OCI-LY7 (cell line): ENCODE data around the gene GBX2. TPM values are rescaled to one million over a fixed set of nuclear protein-coding genes. Genes with fewer than 3 reads are reported as not detected.

Experiments
- BruUV-seq: library from RNA; stranded (reverse); fragments of 400-500 nt; replicated peaks from 2 replicates; lab custom pipeline; 2021; lab: Mats Ljungman, UMichigan
- CTCF ChIA-PET: fragments of 300-600 bp; sonication (Branson Sonifier 250); formaldehyde crosslinking; loops from one replicate; lab custom pipeline; 2022; ENCODE audit warnings: antibody characterized with exemption; ENCODE audit not compliant: unreplicated experiment; lab: Charles Lee
- POLR2A ChIA-PET: fragments of 300-600 bp; sonication (Branson Sonifier 250); formaldehyde crosslinking; loops from one replicate; lab custom pipeline; 2022; ENCODE audit warnings: antibody characterized with exemption; lab: Charles Lee
- DNase-seq: peaks from one replicate; pipeline ENCODE4 v3.0.0-alpha.2; 2015; ENCODE audit warnings: low spot score
- H2AFZ ChIP-seq: fragments of 200-600 bp; sonication (generic), shearing (Covaris generic); 2 replicates; pipeline ENCODE4 v1.6.1; 2014; ENCODE audit warnings: mild to moderate bottlenecking, antibody characterized with exemption, low read length, moderate library complexity
- H3K27ac ChIP-seq: fragments of 200-600 bp; sonication (generic); 2 replicates; pipeline ENCODE4 v1.5.1; 2014; ENCODE audit warnings: mixed run types, low read depth, mild to moderate bottlenecking, moderate library complexity, low read length, inconsistent platforms; ENCODE audit not compliant: poor library complexity, severe bottlenecking
- H3K36me3 ChIP-seq: fragments of 200-600 bp; sonication (generic); 2 replicates; pipeline ENCODE4 v1.6.1; 2014; ENCODE audit warnings: mild to moderate bottlenecking, antibody characterized with exemption, low read length, moderate library complexity, mixed read lengths; ENCODE audit not compliant: insufficient read depth
- H3K4me1 ChIP-seq: fragments of 200-600 bp; sonication (generic); 2 replicates; pipeline ENCODE4 v1.5.1; 2014; ENCODE audit warnings: mild to moderate bottlenecking, low read length; ENCODE audit not compliant: insufficient read depth, poor library complexity, severe bottlenecking
- H3K4me2 ChIP-seq: fragments of 200-600 bp; sonication (generic); 2 replicates; pipeline ENCODE4 v1.6.1; 2014; ENCODE audit warnings: mild to moderate bottlenecking, low read length
- H3K4me3 ChIP-seq: fragments of 200-600 bp; sonication (generic); 2 replicates; pipeline ENCODE4 v1.5.1; 2014; ENCODE audit warnings: mild to moderate bottlenecking, low read depth, low read length; ENCODE audit not compliant: poor library complexity, severe bottlenecking
- H3K79me2 ChIP-seq: fragments of 200-600 bp; sonication (generic); 2 replicates; pipeline ENCODE4 v1.6.1; 2016; ENCODE audit warnings: low read depth, mild to moderate bottlenecking, low read length, moderate library complexity, mixed read lengths; ENCODE audit not compliant: insufficient read depth
- H3K9me2 ChIP-seq: fragments of 200-600 bp; sonication (generic); 2 replicates; pipeline ENCODE4 v1.6.1; 2016; ENCODE audit warnings: mild to moderate bottlenecking, low read length, mixed read lengths; ENCODE audit not compliant: insufficient read depth
- H3K9me3 ChIP-seq: fragments of 200-600 bp; sonication (generic); 2 replicates; pipeline ENCODE4 v1.6.1; 2014; ENCODE audit warnings: mild to moderate bottlenecking, mixed run types, low read length, mixed read lengths
- H4K20me1 ChIP-seq: fragments of 200-600 bp; sonication (generic); 2 replicates; pipeline ENCODE4 v1.6.1; 2014; ENCODE audit warnings: mild to moderate bottlenecking, antibody characterized with exemption, low read length, moderate library complexity, mixed read lengths; ENCODE audit not compliant: insufficient read depth
- EZH2phosphoT487 ChIP-seq: fragments of 200-600 bp; sonication (generic); IDR thresholded peaks from 2 replicates; pipeline ENCODE4 v1.6.1; 2018; ENCODE audit warnings: low read depth, borderline replicate concordance, mild to moderate bottlenecking, mixed run types, antibody characterized with exemption, low read length, moderate library complexity, mixed read lengths
- intact Hi-C: fragments of 100-400 bp; cut with micrococcal nuclease; formaldehyde crosslinking; loops from one replicate; pipeline ENCODE4 v1.10.0; 2022; ENCODE audit not compliant: unreplicated experiment
- total RNA-seq, 2 experiments: library from RNA; depleted of rRNA in 1 of 2; stranded (reverse); fragments of >200 nt in 1 of 2; shearing (Covaris generic) in 1 of 2; gene quantifications; 2 replicates each; pipeline ENCODE4 v1.2.3, GENCODE V29; 2014 to 2022
- TF ChIP-seq, protein P1 (sequence below): fragments of 200-600 bp; sonication (generic); conservative IDR thresholded peaks from 2 replicates; pipeline ENCODE4 v1.5.1; 2014; ENCODE audit warnings: mild to moderate bottlenecking, antibody characterized with exemption, low read length, moderate library complexity, mixed read lengths

The GBX2 gene
- total RNA-seq, 2 experiments from 2014 or later = not detected

DNA sequence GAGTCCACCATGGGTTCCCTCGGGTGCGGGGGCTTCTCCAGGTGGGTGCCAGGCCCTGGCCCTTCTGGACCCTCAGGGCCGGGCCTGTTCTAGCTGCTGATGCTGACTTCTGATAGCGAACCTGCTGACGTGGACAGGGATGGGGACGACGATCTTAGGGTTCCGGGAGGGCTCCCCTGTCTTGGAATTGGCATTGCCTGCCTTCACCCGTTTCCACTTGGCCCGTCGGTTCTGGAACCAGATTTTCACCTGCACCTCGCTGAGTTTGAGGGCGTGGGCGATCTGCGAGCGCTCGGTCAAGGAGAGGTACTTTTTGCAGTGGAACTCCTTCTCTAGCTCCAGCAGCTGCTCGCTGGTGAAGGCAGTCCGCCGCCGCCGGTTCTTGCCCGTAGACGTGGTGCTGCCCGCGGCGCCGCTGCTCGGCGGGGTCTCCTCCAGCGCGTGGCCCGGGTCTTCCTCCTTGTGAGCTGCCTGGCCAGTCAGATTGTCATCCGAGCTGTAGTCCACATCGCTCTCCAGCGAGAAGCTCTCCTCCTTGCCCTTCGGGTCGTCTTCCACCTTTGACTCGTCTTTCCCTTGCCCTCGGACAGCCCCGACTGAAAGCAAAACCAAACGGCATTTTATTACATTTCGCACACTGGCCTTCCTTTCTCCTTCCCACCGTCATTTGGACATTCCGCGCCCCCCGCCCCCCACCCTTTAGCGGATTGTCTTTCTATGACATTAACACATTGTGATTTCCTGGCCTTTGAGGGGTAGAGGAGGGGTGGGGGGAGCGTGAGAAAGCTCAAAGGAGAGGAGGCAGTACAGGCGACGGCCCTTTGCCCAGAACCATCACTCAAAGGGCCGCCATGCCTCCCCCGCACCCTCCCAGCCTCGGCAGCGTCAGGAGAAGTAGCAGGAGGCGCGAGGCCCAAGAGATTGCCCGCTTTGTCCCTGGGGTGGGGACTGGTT, 2.1 kb downstream of the GBX2 start:
- no peaks in the 10 kb centered on the region for H3K79me2 ChIP-seq
- no TSS peak for BruUV-seq
- CTCF ChIA-PET = no interaction called here

DNA sequence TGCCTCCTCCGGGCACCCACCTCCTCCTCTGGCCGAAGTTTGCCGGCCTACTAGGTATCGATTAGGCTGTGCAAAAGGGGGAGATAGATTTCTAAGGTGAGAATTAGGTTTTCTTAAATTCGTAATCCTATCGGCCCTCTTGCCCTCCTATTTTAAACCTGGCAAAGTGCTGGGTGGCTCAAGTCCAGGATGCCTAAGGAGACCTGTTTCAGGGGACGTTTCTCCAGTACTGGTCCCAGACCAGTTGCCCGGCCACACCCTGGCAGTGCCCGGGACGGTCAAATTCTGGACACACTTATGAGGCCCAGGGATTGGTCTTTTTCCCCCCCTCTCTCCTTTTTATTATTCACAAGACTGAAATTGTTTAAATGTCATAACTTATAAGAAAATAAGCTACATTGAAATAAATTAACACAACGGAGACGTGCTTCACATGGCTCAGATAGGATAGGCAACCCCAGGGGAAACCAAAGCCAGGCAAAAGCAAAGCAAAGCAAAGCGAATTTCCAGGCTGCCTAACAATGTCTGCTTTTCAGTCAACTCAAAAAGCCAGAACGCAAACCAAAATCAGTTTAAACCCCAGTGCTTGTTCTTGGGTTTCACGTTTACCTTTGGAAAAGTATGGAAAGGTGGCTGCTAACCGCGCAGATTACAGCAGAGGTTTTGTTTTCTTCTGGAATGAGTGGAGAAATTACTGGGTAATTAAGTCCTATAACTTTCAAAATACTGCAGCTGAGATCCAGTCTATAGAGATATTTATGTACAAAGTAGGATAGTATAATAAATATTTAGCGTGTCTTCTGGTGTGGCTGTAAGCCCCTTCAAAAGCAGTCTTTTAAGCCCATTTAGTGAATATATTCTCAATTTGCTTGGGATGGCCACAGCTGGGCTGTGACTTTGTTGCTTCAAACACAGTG, 3.0 kb downstream of the GBX2 start:
- CTCF ChIA-PET = no interaction called here
- H3K27ac ChIP-seq = no peak overlapping the region
- no peak overlapping the region for H2AFZ ChIP-seq
- H3K36me3 ChIP-seq = no peaks in the 10 kb centered on the region
- H3K9me2 ChIP-seq = no peaks in the 10 kb centered on the region
- no TSS peak for BruUV-seq
- TF ChIP-seq, protein P1, sequence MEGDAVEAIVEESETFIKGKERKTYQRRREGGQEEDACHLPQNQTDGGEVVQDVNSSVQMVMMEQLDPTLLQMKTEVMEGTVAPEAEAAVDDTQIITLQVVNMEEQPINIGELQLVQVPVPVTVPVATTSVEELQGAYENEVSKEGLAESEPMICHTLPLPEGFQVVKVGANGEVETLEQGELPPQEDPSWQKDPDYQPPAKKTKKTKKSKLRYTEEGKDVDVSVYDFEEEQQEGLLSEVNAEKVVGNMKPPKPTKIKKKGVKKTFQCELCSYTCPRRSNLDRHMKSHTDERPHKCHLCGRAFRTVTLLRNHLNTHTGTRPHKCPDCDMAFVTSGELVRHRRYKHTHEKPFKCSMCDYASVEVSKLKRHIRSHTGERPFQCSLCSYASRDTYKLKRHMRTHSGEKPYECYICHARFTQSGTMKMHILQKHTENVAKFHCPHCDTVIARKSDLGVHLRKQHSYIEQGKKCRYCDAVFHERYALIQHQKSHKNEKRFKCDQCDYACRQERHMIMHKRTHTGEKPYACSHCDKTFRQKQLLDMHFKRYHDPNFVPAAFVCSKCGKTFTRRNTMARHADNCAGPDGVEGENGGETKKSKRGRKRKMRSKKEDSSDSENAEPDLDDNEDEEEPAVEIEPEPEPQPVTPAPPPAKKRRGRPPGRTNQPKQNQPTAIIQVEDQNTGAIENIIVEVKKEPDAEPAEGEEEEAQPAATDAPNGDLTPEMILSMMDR = no peak
- H3K9me3 ChIP-seq = no peaks in the 10 kb centered on the region
- no peak for DNase-seq
- no peaks in the 10 kb centered on the region for H3K4me1 ChIP-seq
- H3K4me2 ChIP-seq = no peak overlapping the region
- POLR2A ChIA-PET = no interaction called here
- no peaks in the 10 kb centered on the region for H4K20me1 ChIP-seq
- intact Hi-C loops = no loop called here
- no peaks in the 10 kb centered on the region for H3K79me2 ChIP-seq
- no peak overlapping the region for H3K4me3 ChIP-seq

More for the DNA sequence above, 2.1 kb downstream of the GBX2 start:
- Histone ChIP-seq H3K4me2 (no peak overlapping the region), H3K27ac (no peak overlapping the region), H4K20me1 (no peaks in the 10 kb centered on the region), H3K4me1 (no peaks in the 10 kb centered on the region), H3K36me3 (no peaks in the 10 kb centered on the region), H2AFZ (no peak overlapping the region), H3K4me3 (no peak overlapping the region), H3K9me2 (no peaks in the 10 kb centered on the region), H3K9me3 (no peaks in the 10 kb centered on the region)
- DNase-seq = no peak
- intact Hi-C loops = no loop called here
- POLR2A ChIA-PET = no interaction called here
- TF ChIP-seq, protein P1 = no peak
- no peak for TF ChIP-seq EZH2phosphoT487
